ENCODE measurements around the gene NR3C2.
"Not testable (repeated sequence)": the region's sequence is repeated elsewhere in the genome, so short reads cannot be mapped to it uniquely, and the experiment has no call there.

Gene NR3C2

DNA sequence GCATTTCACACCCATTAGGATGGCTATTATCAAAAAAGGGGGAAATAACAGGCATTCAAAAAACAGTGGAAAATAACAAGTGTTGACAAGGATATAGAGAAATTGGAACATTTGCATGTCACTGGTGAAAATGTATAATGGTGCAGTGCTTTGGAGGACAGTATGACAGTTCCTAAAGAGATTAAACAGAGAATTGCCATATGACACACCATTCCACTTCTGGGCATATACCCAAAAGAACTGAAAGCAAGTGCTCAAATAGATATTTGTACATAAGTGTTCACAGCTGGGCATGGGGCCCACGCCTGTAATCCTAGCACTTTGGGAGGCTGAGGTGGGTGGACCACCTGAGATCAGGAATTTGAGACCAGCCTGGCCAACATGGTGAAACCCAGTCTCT, 348.1 kb downstream of the NR3C2 start:
- DNase-seq = no peak

DNA sequence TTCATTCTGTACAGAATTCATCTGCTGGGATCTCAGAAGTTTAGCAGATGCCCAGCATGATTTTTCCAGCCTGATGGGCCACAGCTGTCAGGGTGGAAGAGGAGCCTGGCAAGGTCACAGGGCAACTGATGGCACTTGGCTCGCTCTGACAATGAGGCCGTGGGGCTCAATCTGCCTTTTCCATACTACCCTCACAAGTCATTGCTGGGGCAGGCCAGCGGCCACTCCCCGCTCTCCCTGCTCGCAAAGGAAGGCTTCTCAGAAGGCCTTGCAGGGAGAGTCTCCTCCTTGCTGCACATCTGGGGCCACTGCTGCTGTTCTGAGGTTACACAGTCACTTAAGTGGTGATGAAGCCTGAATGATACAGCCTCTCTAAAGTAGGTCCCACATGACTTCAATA, 349.1 kb downstream of the NR3C2 start:
- no peak for DNase-seq

DNA sequence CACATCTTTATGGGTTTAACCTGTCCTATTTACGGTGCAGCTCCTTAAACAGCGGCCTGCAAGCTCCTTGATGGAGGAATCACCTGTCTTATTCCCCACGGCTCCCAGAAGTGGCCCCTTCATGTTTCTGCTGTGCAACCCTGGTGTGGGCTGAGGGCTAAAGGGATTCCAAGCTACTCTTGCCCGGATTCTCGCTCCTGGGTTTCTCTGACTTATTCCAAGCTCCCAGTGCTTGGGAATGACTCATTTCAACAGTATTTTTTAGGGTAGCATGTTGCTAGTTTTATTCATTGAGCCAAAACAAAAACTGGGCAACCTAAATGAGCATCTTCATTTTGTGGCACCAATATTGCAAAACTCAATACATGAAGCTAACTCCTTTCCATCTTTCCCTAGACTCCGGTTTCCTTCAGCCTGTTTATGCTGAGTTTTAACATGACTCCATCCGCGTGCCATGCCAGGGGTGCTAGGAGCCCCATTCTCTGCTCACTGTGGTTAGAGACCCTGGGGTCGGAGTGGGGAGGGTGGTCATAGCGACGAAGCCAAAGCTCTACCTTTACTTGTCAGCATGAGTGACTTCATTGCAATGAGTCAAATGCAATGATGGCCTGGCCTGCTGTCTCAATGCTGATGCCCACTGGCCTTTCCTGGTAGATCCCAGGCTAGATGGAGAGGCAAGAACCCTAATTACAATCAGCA, 349.7 kb downstream of the NR3C2 start:
- no peak for DNase-seq

DNA sequence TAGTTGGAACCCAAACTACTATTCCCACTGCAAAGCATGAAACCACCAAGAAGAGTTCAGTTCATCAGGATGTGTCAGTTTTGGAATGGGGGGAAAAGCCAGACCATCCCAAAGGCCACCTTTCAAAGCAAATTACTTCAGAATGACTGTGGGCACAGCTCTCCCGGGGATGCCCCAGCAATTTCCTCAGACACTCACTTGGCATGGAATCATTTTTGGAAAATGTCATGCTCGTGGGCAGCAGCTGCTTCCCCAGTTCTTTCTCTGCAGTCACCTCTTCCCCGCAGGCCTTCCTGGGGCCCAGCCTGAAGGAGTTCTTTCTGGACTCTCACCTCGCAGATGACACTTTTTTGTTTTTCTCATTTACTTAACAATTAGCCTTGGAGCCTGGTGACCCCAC, 350.3 kb downstream of the NR3C2 start:
- DNase-seq = no peak

DNA sequence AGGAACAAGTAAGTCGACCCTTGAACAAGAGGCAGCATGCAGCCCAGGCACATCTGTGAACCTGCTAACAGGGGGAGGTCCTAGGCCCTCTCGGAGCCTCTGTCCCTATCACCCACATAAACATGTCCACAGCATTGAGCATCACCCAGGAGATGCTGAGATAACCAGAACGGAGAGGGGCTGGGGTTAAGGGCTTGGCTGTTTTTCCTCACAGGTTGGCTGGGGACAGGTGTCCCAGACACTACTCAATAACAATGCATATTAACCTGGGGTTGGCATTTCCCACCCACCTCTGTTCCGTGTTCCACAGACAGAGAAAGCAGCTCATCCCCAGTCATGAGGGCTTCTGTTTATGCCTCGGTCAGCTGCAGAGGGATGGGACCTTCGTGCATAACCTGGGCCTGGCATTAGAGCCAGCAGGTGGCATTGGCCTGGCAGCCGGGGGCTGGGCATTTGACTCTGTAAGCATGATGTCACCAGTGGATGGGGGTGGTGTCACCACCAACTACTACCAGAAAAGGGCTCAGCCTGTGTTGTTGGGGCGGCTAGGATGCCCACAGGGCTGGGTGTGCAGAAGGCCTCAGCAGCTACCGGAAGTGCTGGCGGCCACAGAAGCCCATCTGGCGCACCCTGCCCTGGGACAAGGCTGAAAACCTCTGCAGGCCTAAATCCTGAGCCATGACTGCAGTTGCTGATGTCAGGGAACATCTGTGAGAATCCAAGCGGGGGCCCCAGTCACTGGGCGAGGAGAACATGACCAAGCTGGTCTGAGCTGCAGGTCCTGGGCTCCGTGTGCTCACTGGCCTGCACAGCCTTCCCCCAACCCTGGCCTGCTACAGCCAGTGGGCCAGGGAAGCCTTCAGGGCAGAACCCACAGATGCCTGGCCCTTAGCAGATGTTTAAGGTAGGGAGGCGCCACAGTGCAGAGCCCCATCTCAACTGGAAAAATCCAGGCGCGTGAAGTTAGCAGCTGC, 351.4 kb downstream of the NR3C2 start:
- DNase-seq = no peak

DNA sequence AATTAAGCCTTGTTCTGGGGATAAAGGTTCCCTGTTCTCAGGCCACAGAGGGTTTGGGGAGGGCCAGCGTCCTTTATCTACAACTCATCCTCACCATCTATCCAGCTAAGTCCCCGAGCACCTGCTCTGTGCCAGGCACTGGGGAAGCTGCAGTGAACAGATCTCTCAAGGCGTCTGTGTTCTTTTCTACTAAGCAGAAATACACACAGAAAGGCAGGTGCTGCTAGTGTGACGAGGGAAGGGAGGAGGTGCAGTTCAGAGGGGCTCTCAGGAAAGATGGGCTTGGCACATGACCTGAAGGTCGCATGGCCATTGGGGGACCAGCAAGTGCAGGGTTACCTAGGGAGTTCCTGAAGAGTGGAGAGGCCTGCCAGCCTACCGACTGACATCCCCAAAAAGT, 352.2 kb downstream of the NR3C2 start:
- DNase-seq = no peak

DNA sequence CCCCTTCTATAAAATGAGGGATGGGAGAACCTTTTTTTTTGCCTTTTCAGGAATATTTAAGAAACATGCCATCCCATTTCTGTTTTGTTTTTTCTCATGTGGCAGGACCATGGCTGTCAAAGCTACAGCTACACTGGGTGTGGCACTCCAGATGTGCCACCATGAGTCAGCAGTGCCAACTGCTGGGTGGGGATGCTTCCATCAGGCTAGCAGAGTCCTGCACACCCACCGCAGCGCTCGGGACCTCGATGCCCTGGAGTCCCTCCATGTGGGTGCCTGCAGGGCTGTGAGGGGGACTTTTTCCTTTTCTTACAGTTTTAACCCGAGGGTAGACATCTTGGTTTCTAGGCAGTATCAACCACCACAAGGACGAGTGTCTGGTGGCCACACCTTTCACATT, 352.6 kb downstream of the NR3C2 start:
- DNase-seq = no peak

DNA sequence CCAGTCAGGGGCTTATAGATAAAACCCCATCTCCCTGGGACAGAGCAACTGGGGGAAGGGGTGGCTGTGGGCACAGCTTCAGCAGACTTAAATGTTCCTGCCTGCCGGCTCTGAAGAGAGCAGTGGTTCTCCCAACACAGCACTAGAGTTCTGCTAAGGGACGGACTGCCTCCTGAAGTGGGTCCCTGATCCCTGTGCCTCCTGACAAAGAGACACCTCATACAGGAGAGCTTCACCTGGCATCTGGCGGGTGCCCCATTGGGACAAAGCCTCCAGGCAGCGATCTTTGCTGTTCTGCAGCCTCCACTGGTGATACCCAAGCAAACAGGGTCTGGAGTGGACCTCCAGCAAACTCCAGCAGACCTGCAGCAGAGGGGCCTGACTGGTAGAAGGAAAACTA, 359.1 kb downstream of the NR3C2 start:
- not testable (repeated sequence) for DNase-seq

DNA sequence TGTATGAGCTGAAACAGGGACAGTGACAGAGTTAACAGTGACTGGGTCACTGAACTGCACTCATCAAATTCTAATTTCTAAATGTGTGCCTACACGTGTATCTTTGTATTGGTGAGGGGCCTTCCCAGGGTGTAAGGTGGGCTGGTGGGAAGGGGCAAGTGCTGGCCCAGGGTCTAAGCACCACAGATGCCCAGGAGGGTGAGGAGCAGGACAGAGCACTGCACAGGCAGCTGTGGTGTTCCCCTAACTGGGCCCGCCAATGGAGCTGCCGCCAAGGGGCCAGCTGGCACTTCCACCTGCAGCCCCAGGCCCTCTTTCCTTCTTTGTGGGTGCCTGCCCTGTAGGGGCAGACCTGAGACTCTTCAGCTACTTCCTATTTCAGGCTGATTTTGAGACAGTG, 360.5 kb downstream of the NR3C2 start:
- no peak for DNase-seq

DNA sequence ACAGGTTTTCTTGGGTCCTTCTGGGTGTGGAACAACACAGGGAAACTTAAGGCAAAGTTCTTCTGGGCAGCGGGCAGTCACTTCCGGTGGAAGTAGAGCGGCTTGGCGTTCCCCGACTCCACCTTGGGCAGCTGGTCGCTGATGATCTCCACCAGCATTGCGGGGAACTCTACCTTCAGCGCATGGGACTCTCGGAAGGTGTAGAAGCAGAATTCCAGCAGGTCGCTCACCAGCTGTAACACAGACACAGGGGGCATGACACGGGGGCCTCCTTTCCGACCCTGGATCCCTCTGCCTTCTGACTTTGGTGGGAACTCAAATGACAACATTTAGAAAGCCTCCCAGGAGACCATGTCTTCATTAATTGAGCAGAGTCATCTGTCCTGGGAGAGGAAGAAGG, 360.9 kb downstream of the NR3C2 start:
- DNase-seq = no peak

DNA sequence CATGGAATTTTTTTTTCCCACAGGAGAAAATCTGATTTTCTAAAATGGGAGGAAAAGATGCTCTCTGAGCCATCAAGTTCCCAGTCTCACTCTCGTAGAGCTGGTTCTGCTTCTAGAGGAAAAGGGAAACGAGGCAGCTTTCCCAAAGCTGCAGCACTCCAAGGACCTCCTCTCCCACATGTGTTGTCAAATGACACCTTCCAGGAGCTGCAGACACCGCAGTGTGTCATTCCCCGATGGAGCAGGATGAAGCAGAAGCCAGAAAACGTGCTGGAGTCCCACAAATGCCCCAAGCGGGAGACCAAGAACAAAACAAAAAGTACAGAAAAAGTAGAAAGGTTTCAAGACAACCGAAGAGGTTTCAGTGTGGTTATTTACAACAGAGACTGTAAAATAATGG, 362.3 kb downstream of the NR3C2 start:
- DNase-seq = no peak

DNA sequence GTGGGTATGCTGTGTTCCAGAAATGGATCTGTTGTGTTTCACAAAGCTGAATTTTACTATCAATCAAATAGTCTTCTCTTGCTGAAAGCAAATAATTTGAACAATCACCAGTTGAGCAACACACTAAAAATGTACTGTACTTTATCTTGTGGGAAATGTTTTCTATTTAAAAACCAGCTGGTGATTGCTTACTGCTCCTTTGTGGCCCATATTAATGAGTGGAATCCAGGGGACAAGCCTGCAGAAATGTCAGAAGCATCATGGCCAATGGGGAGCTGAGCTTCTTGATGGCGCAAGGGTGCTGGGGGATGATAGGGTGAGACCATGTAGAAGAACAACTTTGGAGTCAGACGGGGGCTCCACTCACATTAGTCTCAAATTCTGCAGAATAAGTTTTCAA, 364.2 kb downstream of the NR3C2 start:
- DNase-seq = no peak

DNA sequence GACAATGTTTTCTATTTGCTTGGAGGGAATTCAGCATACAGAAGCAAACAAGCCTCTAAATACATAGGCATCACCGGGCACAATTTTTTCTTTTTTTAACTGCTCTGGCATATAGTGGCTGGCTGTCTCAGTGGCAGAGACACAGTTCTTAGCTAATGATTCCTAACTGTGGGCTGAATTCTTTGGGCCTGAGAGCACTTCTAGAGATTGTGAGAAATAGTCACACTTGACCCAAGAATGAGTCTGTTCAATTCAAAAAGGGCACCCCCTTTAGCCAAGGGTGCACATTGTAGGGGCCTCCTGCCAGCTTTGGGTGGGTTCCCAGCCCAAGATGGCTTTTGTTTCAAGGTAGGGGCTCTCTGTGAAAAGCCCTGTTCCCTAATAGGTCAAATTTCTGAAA, 364.6 kb downstream of the NR3C2 start:
- DNase-seq = no peak

DNA sequence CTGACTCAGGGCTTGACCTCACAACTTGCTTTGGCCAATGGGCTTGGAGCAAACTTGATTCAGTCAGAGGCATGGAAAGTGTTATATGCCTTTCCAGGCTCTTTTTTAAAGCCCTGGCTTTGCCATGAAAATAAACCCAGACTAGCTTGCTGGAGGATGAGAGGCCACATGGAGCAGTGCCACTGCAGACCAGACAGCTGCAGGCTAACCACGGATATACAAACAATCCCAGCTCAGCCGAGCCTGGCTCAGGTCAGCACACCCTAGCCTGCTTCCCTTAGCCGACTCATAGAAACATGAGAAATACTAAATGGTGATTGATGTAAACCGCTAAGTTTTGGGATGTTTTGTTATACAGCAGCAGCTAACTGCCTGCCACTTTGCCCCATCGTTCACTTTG, 365.2 kb downstream of the NR3C2 start:
- no peak for DNase-seq

DNA sequence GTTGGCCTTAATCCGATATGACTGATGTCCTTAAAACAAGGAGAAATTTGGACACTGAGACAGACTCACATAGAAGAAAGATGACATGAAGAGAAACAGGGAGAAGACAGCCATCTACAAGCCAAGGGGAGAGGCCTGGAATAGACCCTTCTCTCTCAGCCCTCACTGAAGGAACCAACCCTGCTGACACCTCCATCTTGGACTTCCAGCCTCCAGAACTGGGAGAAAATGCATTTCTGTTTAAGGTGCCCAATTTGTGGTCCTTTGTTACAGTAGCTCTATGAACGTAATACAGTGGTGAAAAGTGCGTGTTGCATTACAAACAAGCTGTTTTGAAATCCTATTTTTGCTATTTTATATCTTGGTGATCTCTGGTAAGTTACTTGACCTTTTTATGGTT, 366.8 kb downstream of the NR3C2 start:
- no peak for DNase-seq

DNA sequence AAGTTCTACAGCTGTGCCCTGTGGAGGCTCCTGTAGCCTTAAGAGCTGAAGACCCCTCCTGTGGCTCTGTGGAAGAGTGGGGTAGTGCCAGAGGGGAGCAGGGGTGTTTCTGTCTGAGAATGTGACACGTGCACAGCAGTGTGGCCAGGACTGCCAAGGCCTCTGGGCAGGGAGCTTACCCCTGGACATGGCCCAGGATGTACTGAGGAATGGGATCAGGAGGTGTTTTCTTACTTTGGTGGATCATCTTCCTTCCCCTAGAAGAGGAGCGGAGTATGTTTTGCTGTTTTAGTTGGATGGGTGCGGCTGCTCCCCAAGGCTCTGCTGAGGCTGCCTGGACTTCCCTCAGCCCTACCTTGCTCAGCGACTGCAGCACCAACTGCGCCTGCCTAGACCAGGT, 367.8 kb downstream of the NR3C2 start:
- DNase-seq = no peak

DNA sequence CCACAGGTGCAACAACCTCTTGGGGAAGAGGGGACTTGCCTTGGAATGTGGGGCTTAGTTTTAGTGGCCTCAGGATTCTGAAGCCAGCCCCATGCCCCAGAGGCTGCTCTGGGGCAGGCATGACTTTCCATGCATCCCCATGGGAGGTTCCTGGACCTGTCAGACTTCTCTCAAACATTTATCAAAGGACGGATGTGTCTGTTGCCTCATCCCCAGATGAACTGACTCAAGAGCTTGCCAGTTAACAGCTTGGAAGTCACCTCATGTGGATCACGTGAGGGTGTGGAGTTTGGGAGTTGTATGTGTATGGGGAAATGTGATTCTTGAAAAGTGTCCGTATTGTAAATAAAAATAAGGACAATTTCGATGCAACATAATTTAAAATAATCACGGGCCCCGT, 368.9 kb downstream of the NR3C2 start:
- DNase-seq = no peak

DNA sequence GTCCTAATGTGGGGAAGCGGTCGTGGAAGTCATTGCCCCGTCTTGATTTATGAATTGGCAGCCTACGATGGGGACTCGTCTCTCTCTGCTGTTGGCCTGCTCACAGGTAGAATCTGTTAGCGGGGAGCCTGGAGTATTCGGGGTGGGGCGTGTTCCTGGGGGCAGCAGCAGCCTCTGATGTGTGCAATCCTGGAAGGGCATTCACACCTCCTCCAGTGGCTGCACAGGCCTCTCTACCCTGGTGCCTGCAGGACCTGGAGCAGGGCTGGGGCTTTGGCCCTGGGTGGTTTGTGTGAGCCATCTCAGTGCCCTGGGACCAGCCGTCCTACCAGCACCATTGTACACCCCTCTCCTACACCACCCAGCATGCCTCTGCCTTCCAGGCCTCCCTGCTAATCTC, 369.4 kb downstream of the NR3C2 start:
- no peak for DNase-seq

DNA sequence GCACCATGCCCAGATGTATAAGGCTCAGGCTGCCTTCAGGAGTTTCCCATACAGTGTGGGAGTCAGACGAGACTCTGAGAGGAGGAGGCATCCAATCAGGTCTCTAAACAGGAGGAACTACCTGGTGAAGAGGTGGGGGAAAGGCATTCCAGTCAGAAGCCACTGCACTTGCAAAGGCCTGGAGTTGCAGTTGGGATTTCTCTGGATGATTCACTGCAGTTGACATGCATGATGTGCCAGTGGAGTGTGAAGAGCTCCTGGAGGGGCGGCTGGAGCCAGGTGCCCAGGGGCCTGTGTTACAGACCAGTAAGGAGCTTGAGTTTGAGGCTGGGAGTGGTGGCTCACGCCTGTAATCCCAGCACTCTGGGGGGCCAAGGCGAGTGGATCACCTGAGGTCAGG, 371.2 kb downstream of the NR3C2 start:
- no peak for DNase-seq

DNA sequence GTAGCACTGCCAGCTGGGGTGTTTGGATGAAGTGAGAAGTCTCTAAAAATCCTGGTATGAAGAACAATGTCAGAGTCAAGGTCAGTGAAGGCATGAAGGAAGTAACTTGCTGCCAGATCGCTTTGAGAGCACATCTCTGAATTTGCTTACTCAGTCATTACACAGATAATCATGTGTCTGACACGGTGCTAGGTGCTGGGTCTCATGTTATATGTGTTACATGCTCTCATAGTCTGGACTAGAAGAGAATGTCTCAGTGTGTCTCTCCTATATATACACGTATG, 372.4 kb downstream of the NR3C2 start:
- DNase-seq = no peak

DNA sequence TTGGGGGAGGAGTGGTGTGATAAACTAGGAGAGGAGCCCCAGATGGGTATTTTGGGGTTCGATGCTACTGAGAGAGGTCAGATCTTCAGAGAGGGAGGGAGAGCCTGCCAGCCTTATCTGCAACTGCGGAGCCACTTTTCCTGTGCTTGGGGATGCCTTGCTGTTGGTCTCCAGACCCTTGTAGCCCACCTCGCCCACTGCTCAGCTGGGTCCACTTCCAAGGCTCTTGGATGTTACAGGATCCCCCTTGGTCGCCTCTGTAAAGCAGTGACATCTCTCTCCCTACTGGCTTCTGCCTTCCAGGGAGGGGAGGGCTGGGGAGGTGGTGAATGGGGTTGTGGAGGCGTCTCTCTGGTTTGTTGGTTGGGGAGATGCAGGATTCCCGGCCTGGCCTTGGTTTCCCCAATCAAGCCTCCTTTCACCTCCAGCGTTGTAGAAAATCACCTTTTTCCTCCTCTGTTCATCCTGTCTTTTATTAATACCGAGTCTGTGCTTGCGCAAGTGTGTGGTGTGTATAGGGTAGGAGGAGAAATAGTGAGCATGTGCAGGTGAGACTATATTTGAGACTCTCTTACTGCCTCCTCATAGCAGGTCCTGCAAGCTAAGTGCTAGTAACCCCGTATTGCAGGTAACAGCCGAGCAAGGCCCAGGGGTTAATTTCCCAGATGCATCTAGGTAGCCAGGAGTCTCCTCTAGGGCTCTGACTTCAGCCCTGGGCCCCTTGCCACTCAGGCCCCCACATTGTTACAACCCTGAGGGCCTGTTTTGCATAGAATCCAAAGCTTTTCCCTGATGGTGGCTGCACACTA, 372.9 kb downstream of the NR3C2 start:
- DNase-seq = no peak

DNA sequence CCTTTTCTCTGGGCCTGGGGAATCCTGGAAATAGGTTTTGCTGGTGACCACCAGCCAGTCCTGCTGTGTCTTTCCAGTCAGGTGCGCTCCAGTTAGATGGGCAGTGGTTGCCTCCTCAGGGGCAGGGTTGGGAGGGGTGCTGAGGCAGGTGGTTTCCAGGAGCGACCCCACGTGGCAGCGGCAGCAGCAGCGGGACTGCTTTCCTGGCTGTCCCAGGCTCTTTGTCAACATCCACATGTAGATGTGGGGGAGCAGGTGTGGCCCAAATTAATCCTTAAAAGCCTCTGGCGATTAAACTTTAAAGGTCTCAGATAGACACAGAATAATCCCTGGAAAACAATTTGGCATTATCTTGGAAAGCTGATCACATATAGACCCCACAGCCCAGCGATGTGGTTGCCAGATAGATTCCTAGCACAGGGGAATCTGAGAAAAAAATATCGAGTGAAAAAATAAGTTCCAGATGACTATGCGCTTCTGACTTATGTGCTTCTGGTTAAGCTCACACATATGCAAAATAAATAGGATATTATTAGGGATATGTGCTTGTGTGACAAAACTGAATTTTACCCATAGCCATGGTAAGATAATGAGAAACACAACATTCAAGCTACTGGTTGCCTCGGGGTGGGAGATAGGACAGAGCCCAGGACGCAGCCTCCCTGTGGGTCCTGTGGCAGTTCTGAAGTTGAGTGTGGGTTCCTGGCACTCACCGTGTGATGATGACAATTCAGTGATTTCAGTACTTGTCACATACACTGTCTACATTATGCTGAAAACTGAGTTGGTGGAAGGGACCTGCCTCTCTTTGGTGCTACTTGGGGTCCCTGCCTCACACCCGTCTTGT, 373.9 kb downstream of the NR3C2 start:
- no peak for DNase-seq
